IgD-negative memory B cell (primary cell): ENCODE data around the gene PRKCA. TPM values are rescaled to one million over a fixed set of nuclear protein-coding genes. Genes with fewer than 3 reads are reported as not detected.
"Not testable (repeated sequence)": the region's sequence is repeated elsewhere in the genome, so short reads cannot be mapped to it uniquely, and the experiment has no call there.

Source experiments
- H3K27ac Mint-ChIP-seq, 3 donors: one replicate each; pipeline ENCODE4 v1.8.0; 2020 to 2022; ENCODE audit warnings: mild to moderate bottlenecking in 3 of 3, mixed read lengths in 3 of 3, moderate library complexity in 1 of 3
- H3K27me3 Mint-ChIP-seq: one replicate; pipeline ENCODE4 v1.8.0; 2021; ENCODE audit warnings: mixed read lengths
- H3K36me3 Mint-ChIP-seq: one replicate; pipeline ENCODE4 v1.8.0; 2020; ENCODE audit warnings: mild to moderate bottlenecking, mixed read lengths
- H3K4me1 Mint-ChIP-seq, 3 donors: one replicate each; pipeline ENCODE4 v1.8.0; 2020 to 2022; ENCODE audit warnings: mixed read lengths in 3 of 3, mild to moderate bottlenecking in 1 of 3
- H3K4me3 Mint-ChIP-seq, 4 donors: one replicate each; pipeline ENCODE4 v1.8.0; 2020 to 2022; ENCODE audit warnings: mild to moderate bottlenecking in 4 of 4, mixed read lengths in 4 of 4, moderate library complexity in 3 of 4
- H3K9me3 Mint-ChIP-seq, 3 donors: one replicate each; pipeline ENCODE4 v1.8.0; 2020 to 2021; ENCODE audit warnings: mixed read lengths in 3 of 3, mild to moderate bottlenecking in 1 of 3
- polyA plus RNA-seq: library from polyadenylated mRNA; unstranded; fragments of 300-500 nt; fragmentation: Illumina TruSeq; gene quantifications from one replicate; pipeline ENCODE4 v1.2.3, GENCODE V29; 2021

Gene PRKCA
- polyA plus RNA-seq, 1 donor from 2014 or later = 0.14 TPM

DNA sequence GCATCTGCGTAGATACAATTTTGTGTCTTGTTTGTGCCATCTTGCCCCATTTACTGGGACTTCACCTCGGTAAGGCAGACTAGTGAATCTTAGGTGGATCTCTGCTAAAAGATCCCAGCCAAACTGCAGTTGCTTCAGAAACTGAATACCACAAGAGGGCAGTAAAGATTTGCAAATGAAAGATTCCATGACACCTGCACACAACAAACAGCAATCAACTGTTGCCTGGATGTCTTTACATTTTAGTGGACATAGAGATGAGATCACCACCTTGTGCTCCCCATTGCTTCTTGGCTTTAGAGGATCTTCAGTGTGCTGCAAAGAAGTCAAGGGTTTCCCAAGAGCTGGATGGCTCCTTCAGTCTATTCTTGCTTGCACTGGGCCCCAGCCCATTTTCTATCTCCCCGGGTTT lies 413.3 kb downstream of the PRKCA start:
- no peak overlapping the region for H3K4me3 Mint-ChIP-seq
- peaks cover 2% of the 10 kb centered on the region for H3K36me3 Mint-ChIP-seq
- H3K4me1 Mint-ChIP-seq = no peaks in the 10 kb centered on the region
- no peak overlapping the region for H3K27ac Mint-ChIP-seq
- H3K9me3 Mint-ChIP-seq = peaks cover 0 to 5% (median 1%) of the 10 kb centered on the region in 3 donors
- peaks cover 11% of the 10 kb centered on the region for H3K27me3 Mint-ChIP-seq

- Mint-ChIP-seq H3K27ac (no peak overlapping the region), H3K36me3 (peaks cover 2% of the 10 kb centered on the region), H3K9me3 (peaks cover 0 to 5% (median 1%) of the 10 kb centered on the region in 3 donors), H3K4me3 (no peak overlapping the region), H3K4me1 (no peaks in the 10 kb centered on the region), H3K27me3 (peaks cover 12% of the 10 kb centered on the region)
These were observed 414.0 kb downstream of the PRKCA start for GRCh38 chr17:66716236-66717026.

DNA sequence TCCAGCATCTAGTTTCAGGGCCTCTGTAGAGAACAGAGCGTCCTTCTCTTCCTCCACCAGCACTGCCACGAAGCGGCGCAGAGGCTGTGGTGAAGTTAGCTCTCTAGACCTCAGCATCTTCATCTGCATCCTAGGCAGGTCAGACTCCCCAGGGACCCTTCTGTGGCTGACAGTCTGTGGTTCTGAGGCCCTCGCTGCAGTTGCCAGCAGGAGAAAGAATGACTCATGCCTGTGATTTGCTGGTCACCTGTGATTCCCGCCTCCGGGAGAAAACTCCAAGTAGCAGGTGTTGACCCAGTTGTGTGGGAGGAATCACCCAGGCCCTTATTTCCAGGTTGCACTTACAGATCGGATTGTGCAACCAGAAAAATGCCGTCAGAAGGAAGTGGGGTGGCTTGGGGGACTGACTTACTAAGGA lies 415.2 kb downstream of the PRKCA start:
- peaks cover 2% of the 10 kb centered on the region for H3K36me3 Mint-ChIP-seq
- no peaks in the 10 kb centered on the region for H3K4me1 Mint-ChIP-seq
- H3K27ac Mint-ChIP-seq = no peak overlapping the region
- peaks cover 0 to 5% (median 1%) of the 10 kb centered on the region in 3 donors for H3K9me3 Mint-ChIP-seq
- no peak overlapping the region for H3K4me3 Mint-ChIP-seq
- peaks cover 12% of the 10 kb centered on the region for H3K27me3 Mint-ChIP-seq

DNA sequence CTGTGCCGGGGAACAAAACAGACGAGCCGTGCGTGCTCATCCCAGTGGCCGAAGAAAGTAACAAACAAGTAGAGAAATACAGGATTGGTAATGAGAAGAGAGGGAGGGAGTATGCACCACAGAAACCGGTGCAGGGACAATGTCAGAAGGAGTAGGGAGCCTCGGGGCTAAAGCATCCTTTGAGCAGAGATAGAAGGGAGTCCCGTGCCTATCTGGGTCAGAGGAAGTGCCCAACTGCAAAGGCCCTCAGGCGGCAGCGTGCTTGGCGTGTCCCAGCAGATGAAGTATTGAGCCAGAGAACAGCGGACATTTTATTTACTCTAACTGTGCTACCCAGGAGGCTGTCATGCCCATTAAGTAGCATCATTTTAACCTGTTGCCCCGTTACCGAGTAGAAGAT lies 417.6 kb downstream of the PRKCA start:
- Mint-ChIP-seq H3K27ac (no peak overlapping the region), H3K27me3 (peaks cover 5% of the 10 kb centered on the region), H3K36me3 (peaks cover 2% of the 10 kb centered on the region), H3K4me3 (no peak overlapping the region), H3K4me1 (no peaks in the 10 kb centered on the region), H3K9me3 (peaks cover 0 to 5% (median 1%) of the 10 kb centered on the region in 3 donors)

DNA sequence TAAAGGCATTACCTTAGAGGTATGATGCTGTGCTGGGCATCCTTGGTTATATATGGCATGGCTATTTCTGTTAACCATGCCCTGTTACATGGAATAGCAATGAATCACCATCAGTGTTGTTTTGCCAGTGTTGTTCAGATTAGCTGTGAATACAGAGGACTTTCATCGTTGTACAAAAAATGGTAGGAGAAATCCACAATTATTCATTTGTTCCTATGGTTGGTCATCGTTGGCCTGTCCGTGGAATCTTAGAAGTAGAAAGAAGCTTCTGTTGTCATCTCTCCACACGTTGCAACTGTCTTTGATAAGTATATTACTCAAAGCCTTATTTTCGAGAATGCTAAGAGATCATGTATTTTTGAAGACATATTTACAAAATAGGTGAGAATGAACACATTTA lies 418.2 kb downstream of the PRKCA start:
- peaks cover 0 to 5% (median 1%) of the 10 kb centered on the region in 3 donors for H3K9me3 Mint-ChIP-seq
- no peaks in the 10 kb centered on the region for H3K4me1 Mint-ChIP-seq
- peaks cover 2% of the 10 kb centered on the region for H3K36me3 Mint-ChIP-seq
- no peak overlapping the region for H3K4me3 Mint-ChIP-seq
- no peak overlapping the region for H3K27ac Mint-ChIP-seq
- H3K27me3 Mint-ChIP-seq = peaks cover 5% of the 10 kb centered on the region

GRCh38 chr17:66722341-66722740 lies 419.9 kb downstream of the PRKCA start:
- no peak overlapping the region for H3K4me3 Mint-ChIP-seq
- H3K27me3 Mint-ChIP-seq = peaks cover 7% of the 10 kb centered on the region
- no peak overlapping the region for H3K27ac Mint-ChIP-seq
- peaks cover 0 to 5% (median 1%) of the 10 kb centered on the region in 3 donors for H3K9me3 Mint-ChIP-seq
- H3K4me1 Mint-ChIP-seq = no peaks in the 10 kb centered on the region
- H3K36me3 Mint-ChIP-seq = peaks cover 2% of the 10 kb centered on the region

- H3K4me1 Mint-ChIP-seq = no peaks in the 10 kb centered on the region
- peaks cover 2% of the 10 kb centered on the region for H3K36me3 Mint-ChIP-seq
- H3K27ac Mint-ChIP-seq = no peak overlapping the region
- H3K4me3 Mint-ChIP-seq = no peak overlapping the region
- no peaks in the 10 kb centered on the region for H3K9me3 Mint-ChIP-seq
- H3K27me3 Mint-ChIP-seq = peaks cover 7% of the 10 kb centered on the region
These were observed 422.3 kb downstream of the PRKCA start for GRCh38 chr17:66724581-66725341.

GRCh38 chr17:66725438-66725837 lies 423.0 kb downstream of the PRKCA start:
- H3K4me3 Mint-ChIP-seq, H3K27me3 Mint-ChIP-seq, H3K36me3 Mint-ChIP-seq, H3K9me3 Mint-ChIP-seq, H3K4me1 Mint-ChIP-seq, H3K27ac Mint-ChIP-seq: not testable (repeated sequence)

GRCh38 chr17:66725956-66726355 lies 423.5 kb downstream of the PRKCA start:
- Mint-ChIP-seq H3K4me3 (no peak overlapping the region), H3K27me3 (peaks cover 7% of the 10 kb centered on the region), H3K27ac (no peak overlapping the region), H3K4me1 (no peaks in the 10 kb centered on the region), H3K9me3 (no peaks in the 10 kb centered on the region), H3K36me3 (no peaks in the 10 kb centered on the region)

- Mint-ChIP-seq H3K27ac (no peak overlapping the region), H3K4me1 (no peaks in the 10 kb centered on the region), H3K27me3 (peaks cover 7% of the 10 kb centered on the region), H3K9me3 (no peaks in the 10 kb centered on the region), H3K4me3 (no peak overlapping the region), H3K36me3 (no peaks in the 10 kb centered on the region)
These were observed 424.0 kb downstream of the PRKCA start for GRCh38 chr17:66726371-66726770.

DNA sequence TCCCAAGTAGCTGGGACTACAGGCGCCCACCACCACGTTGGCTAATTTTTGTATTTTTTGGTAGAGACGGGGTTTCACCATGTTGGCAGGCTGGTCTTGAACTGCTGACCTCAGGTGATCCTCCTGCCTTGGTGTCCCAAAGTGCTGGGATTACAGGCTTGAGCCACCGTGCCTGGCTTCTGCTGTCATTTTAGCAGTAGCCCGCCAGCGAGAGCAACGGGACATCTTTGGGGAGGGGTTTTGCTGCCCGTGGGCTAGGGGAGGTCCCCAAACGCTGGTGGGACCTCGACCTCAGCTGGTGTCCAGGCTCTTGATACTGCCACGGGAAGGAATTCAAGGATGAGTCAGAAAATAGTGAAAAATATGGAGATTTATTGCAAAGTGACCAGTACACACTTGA lies 424.4 kb downstream of the PRKCA start:
- no peaks in the 10 kb centered on the region for H3K9me3 Mint-ChIP-seq
- H3K27ac Mint-ChIP-seq = no peak overlapping the region
- no peak overlapping the region for H3K4me3 Mint-ChIP-seq
- peaks cover 7% of the 10 kb centered on the region for H3K27me3 Mint-ChIP-seq
- no peaks in the 10 kb centered on the region for H3K36me3 Mint-ChIP-seq
- H3K4me1 Mint-ChIP-seq = no peaks in the 10 kb centered on the region

- Mint-ChIP-seq H3K4me1 (no peaks in the 10 kb centered on the region), H3K27me3 (peaks cover 7% of the 10 kb centered on the region), H3K36me3 (no peaks in the 10 kb centered on the region), H3K27ac (peak overlapping the region in 1 of 3 donors; percentile 27), H3K4me3 (no peak overlapping the region), H3K9me3 (no peaks in the 10 kb centered on the region)
These were observed 425.5 kb downstream of the PRKCA start for GRCh38 chr17:66727634-66728570.

DNA sequence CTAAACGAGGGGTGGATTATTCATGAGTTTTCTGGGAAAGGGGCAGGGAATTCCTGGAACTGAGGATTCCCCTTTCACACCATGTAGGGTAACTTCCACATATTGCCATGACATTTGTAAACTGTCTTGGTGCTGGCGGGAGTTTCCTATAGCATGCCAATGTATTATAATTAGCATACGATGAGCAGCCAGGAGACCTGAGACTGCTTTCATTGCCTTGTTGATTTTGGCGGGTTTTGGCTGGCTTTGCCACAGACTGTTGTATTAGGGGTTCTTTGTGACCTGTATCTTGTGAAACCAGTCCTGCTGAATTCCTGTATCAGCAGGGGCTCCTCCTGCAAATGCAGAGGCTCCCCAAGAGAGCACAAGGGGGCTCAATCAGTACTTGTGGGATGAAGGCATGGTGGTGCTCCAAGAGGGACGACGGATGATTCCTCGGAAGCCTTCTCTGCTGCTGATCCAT lies 428.1 kb downstream of the PRKCA start:
- no peak overlapping the region for H3K27ac Mint-ChIP-seq

GRCh38 chr17:66733759-66734158 lies 431.3 kb downstream of the PRKCA start:
- Mint-ChIP-seq H3K9me3 (no peaks in the 10 kb centered on the region), H3K36me3 (peaks cover 3% of the 10 kb centered on the region), H3K4me1 (no peaks in the 10 kb centered on the region), H3K27ac (no peak overlapping the region), H3K27me3 (peaks cover 2% of the 10 kb centered on the region), H3K4me3 (no peak overlapping the region)

More for the DNA sequence above, 428.1 kb downstream of the PRKCA start:
- peaks cover 3% of the 10 kb centered on the region for H3K36me3 Mint-ChIP-seq
- H3K4me3 Mint-ChIP-seq = no peak overlapping the region
- H3K9me3 Mint-ChIP-seq = no peaks in the 10 kb centered on the region
- H3K4me1 Mint-ChIP-seq = no peaks in the 10 kb centered on the region
- peaks cover 7% of the 10 kb centered on the region for H3K27me3 Mint-ChIP-seq
